Stimulated activated CD8-positive, alpha-beta memory T cell treated with anti-CD3 and anti-CD28 coated beads, Interleukin-2, amount 100 ng/mL, for 1 hour (primary cell): ENCODE results near the gene DGKE.

Source experiments
- DNase-seq, 2 donors: peaks; one replicate each; pipeline ENCODE4 v3.0.0-alpha.2; 2020; ENCODE audit warnings: low read depth in 2 of 2

Gene DGKE

GRCh38 chr17:56833809-56834379 is at the start of gene DGKE, which contains the start of gene C17orf67:
Gene DGKE, plus strand, starts transcription at chr17:56834151. Its CDS starts 645 bp downstream, at chr17:56834796.
Gene C17orf67, minus strand, starts transcription at chr17:56833920. Its CDS starts 18,110 bp downstream, at chr17:56815810.
- peak; percentile 98 to 99 for DNase-seq

DNA sequence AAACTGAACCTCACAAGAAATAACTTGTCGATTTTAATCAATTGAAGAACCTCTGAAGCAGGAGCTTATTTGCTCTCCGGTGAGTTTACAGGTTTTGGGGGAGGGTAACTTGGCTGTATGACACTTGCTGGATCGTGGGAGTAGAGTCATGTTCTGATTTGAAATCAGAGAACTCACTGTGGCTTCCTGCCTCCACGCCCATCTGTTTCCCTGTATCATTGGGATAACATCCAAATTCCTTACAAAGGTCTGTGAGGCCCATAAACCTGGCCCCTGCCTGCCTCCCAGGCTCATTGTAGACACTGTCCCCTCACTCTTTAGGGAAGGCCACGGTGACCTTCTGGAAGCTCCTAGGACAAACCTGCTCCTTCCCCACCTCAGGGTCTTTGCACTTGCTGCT is 48.5 kb upstream of the DGKE start:
- no peak for DNase-seq

DNA sequence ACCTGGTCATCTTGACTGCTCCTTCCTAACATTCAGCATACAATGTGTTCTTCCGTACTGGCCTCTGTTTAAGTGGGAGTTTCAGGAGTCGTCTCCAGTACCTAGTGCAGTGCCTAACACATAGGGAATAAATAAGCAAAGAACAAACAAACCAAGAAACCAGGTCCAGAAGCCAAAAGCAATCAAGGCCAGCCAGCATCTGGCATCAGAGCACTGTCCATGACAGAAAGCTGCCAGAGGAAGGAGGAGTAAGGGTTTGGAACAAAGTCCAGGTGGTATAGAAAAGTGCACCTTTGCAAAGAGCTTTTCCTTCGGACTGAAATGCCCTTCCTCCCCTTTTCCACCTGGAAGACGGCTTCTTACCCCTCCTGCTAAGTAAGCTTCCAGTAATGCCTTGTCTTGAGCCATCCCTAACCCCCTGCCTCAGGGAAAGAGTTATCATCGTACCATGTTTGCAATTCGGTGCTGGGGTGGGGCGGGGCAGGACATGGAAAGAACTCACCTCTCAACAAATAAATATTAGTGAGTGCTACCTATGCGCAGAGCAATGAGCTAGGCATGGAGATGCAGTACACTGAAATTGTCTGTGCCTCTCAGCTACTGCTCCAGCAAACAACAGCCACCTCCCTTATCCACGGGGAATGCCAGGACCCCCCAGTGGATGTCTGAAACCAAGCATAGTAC is 47.8 kb upstream of the DGKE start:
- DNase-seq = no peak

- DNase-seq = peak; percentile 7 to 24
Observed at GRCh38 chr17:56786989-56787482, 46.9 kb upstream of the DGKE start.

DNA sequence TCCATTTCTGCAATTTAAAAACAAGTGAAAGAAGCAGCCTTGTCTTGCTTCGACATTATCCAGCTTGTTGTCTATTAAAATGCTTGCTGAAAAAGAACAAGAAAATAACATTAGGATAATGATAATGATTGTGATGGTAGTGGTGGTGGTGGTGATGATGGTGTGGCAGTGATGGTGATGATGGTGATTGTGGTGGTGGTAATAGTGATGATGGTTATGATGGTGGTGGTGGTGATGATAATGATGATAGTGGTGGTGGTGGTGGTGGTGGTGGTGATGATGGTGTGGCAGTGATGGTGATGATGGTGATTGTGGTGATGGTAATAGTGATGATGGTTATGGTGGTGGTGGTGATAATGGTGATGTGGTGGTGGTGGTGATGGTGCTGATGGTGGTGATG is 41.7 kb upstream of the DGKE start:
- no peak for DNase-seq

- no peak for DNase-seq
Observed at GRCh38 chr17:56793531-56793930, 40.4 kb upstream of the DGKE start.

- DNase-seq = no peak
Observed at GRCh38 chr17:56793957-56794356, 40.0 kb upstream of the DGKE start.

GRCh38 chr17:56795221-56795865 is 38.6 kb upstream of the DGKE start:
- no peak for DNase-seq

DNA sequence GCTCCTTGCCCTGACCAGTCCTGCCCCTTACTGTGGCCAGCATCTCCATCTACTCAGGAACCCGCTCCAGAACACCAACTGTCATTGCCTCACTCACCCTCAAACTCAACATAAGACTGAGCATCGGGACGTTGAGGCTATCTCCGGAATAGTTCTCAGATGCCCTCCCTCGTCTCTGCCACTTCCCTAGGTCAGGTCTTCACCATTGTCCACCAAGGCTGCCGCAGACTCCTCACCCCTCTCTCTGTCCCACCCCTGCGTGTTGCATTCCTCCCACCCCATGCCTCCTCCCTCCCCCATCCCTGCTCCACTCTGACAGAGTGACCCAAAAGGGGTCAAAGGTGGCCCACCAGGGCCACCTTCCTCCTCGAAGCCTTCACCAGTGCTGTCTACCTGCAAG is 37.4 kb upstream of the DGKE start:
- no peak for DNase-seq

DNA sequence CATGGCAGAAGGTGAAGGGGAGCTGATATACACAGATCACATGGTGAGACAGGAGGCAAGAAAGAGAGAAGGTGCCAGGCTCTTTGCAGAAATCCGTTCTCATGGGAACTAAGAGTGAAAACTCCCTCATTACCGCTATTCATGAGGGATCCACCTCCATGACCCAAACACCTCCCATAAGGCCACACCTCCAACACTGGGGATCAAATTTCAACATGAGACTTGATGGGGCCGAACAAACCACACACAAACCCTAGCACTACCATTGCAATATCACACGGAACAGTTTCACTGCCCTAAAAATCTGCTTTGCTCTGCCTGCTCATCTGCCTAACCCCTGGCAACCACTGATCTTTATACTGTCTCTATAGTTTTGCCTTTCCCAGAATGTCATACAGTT is 35.0 kb upstream of the DGKE start:
- DNase-seq = no peak

DNA sequence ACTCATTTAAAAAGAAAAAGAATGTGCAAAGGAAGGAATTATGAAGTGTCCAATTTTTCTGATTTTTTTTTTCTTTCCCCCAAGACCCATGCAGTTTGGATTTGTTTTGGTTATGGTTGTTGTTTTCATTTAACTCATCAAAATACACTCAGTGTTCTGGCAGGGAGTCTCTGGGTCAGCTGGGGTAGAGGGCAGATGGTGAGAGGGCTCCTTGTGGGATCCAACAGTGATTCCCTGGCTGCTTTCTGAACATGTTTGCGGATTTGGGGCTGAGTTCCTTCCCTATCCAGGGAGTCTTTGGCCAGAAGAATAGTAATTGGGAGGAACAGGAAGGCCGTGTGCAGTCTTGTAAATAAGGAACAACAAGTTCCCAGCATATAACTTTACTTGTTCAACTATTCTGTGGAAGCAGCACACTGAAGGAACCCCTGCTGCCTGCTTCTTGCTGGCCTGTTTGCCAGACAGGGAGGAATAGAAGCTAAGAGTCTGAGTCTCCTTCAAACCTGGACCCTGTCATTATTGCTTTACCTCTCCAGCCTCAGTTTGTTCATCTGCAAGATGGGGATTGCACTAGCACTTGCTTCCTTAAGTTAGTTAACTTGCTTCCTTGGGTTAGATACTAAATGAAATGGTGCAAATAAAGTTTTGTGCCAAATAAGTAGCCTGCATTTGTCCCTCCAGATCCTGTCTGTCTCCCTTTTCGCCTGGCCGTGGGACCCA is 32.3 kb upstream of the DGKE start:
- no peak for DNase-seq

DNA sequence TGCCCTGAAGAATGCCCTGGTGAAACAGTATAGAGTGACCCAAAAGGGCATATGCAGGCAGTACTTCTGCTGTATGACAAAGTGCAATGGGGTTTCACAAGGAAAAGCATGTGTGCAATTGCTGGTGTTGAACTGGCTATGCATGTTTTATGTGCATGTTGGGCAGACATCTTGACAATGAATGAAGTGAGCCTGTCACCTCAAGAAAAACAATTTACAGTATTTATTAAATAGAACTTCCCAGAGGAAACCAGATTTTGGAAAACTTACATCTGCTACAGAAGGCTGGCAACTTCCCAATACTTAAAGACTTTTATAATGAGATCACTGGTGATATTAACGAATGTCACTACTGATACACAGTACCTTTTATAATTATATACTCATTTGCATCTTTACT is 30.9 kb upstream of the DGKE start:
- no peak for DNase-seq

DNA sequence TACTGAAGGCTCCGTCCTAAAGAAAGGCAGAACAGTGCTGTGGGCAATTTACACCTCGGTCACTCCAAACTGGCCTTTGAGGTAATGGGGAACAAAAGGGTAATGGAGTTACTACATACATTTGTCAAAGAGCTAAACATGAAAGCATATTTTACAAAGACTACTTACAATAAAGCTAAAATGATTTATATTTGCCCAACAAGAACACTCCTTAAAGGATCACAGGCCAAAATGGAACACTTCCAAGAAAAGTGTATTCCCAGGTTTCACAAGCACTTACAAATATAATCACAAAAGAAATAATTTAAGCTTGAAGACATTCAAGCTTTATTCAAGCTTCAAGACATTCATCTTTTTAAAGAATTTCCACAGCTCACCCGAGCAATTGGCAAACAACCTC is 29.5 kb upstream of the DGKE start:
- no peak for DNase-seq

DNA sequence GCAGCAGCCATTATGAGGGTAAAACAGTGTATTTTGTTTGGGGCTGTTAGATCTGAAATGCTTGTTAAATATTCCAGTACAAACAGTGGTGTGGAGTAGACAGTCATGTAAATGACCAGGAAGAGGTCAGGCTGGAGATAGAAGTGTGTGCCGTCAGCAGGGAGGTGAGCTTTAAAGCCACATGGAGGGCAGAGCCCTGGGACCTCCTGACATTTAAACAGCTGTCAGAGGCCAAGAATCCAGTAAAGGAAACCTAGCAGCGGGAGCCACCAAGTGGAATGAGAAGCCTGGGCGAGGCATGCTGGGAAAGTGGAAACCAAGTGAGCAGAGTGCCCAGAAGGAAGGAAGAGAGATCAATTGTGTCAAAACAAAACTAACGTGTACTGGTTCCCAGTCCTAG is 27.0 kb upstream of the DGKE start:
- no peak for DNase-seq

DNA sequence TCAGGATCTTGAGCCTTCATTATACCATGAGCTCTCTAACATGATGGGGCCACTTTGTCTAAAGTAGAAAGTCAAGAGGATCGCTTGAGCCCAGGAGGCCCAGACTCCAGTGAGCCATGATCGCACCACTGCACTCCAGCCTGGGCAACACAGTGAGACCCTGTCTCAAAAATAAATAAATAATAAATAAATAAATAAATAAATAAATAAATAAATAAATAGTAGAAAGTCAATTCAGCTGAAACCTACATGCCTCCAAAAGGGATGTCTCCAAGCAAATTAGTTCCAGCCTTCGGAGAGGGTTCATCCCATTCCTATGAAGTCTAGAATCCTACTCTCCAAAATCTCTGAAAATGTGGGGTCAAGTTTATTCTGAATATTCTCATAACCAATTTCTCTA is 26.2 kb upstream of the DGKE start:
- no peak for DNase-seq

- DNase-seq = no peak
Observed at GRCh38 chr17:56808503-56808902, 25.4 kb upstream of the DGKE start.

GRCh38 chr17:56809106-56809819 is 24.7 kb upstream of the DGKE start:
- no peak for DNase-seq

DNA sequence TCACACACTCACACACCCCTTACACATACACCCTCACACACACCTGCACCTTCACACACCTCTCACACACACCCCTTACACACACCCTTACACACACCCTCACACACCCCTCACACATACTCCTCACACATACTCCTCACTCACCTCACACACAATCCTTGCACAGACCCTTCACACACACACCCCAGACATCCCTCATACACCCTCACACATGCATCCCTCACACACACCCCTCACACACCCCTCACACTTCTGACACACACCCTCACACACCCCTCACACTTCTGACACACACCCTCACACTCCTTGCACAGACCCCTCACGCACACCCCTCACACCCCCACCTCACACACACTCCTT is 24.2 kb upstream of the DGKE start:
- no peak for DNase-seq

- DNase-seq = no peak
Observed at GRCh38 chr17:56810343-56810742, 23.6 kb upstream of the DGKE start.

GRCh38 chr17:56810891-56811775 is 22.8 kb upstream of the DGKE start:
- no peak for DNase-seq

- no peak for DNase-seq
Observed at GRCh38 chr17:56812901-56813388, 21.0 kb upstream of the DGKE start.
